ENCODE data around the gene VPS13D.

Gene VPS13D

DNA sequence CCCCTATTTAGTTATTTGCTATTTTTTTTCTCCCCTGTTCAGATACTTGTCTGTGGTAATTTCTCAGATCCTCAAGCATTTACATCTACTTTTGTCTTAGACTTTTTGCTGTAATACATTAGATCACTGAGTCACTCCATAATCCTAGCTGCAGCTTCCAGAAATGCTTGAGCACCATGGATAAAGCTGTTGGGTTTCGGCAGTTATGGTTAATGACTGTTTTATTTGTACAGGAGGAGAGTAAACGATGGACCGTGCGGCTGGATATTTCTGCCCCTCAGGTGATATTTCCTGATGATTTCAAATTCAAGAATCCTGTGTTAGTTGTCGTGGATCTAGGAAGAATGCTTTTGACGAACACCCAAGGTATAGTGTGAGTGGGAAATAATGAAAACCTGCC, 42.9 kb downstream of the VPS13D start:
- H3K27me3 ChIP-seq (ENCODE audit: control insufficient read depth, insufficient read depth, low read length): no peaks in the 10 kb centered on the region
- no peaks in the 10 kb centered on the region for H3K4me1 ChIP-seq (ENCODE audit: control insufficient read depth, insufficient read depth, low read length)
- no peak overlapping the region for H3K9ac ChIP-seq (ENCODE audit: low read depth, low read length)
- no peak overlapping the region for H3K27ac ChIP-seq (ENCODE audit: low read depth, low read length)
- H3K4me3 ChIP-seq (ENCODE audit: low read depth, low read length): no peak overlapping the region
- peaks cover 78% of the 10 kb centered on the region for H3K36me3 ChIP-seq (ENCODE audit: control insufficient read depth, insufficient read depth, low read length)
- no peaks in the 10 kb centered on the region for H3K9me3 ChIP-seq (ENCODE audit: control insufficient read depth, insufficient read depth, low read length)

DNA sequence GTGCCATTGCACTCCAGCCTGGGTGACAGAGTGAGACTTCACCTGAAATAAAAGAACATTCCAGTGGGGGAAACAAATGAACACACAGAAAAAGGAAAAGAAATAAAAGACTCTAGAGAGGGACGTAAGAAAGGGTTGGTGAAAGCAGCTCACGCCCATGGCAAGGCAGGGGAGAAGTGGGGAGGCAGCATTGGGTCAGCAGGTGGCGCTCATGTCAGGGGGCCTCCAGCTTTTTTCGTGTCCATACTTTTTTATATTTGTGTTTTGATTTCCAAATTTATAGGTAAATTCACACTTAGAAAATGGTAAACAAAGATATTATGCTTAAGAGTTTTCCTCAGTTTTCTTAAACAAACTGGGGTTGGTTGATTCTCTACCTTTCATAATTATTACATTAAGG, 45.5 kb downstream of the VPS13D start:
- no peaks in the 10 kb centered on the region for H3K4me1 ChIP-seq (ENCODE audit: control insufficient read depth, insufficient read depth, low read length)
- H3K27ac ChIP-seq (ENCODE audit: low read depth, low read length): no peak overlapping the region
- H3K27me3 ChIP-seq (ENCODE audit: control insufficient read depth, insufficient read depth, low read length): no peaks in the 10 kb centered on the region
- H3K36me3 ChIP-seq (ENCODE audit: control insufficient read depth, insufficient read depth, low read length): peaks cover 80% of the 10 kb centered on the region
- no peak overlapping the region for H3K4me3 ChIP-seq (ENCODE audit: low read depth, low read length)
- H3K9ac ChIP-seq (ENCODE audit: low read depth, low read length): no peak overlapping the region
- H3K9me3 ChIP-seq (ENCODE audit: control insufficient read depth, insufficient read depth, low read length): no peaks in the 10 kb centered on the region

GRCh38 chr1:12276225-12276624, 46.4 kb downstream of the VPS13D start:
- Histone ChIP-seq H3K27ac (ENCODE audit: low read depth, low read length) (no peak overlapping the region), H3K9me3 (ENCODE audit: control insufficient read depth, insufficient read depth, low read length) (no peaks in the 10 kb centered on the region), H3K9ac (ENCODE audit: low read depth, low read length) (no peak overlapping the region), H3K27me3 (ENCODE audit: control insufficient read depth, insufficient read depth, low read length) (no peaks in the 10 kb centered on the region), H3K4me1 (ENCODE audit: control insufficient read depth, insufficient read depth, low read length) (no peaks in the 10 kb centered on the region), H3K36me3 (ENCODE audit: control insufficient read depth, insufficient read depth, low read length) (peaks cover 76% of the 10 kb centered on the region), H3K4me3 (ENCODE audit: low read depth, low read length) (no peak overlapping the region)

DNA sequence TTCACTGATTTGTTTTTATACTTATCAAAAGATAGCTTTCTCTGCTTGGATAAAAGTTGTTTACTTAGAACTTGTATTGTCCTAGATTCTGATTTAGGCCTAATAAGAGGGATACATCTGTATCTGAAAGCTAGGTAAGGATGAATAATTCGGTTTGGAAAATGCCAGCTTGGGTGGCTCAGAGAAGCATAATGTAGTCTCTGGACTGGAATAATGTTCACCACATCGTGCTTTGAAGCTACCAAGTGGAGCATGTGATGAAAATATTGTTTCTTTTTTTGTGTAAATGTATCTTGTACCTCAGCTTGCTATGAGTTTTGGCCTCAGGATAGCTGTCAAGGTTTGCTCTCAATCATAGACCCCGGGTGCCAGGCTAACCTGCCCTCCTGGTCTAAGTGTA, 49.2 kb downstream of the VPS13D start:
- Histone ChIP-seq H3K4me3 (ENCODE audit: low read depth, low read length) (no peak overlapping the region), H3K4me1 (ENCODE audit: control insufficient read depth, insufficient read depth, low read length) (no peaks in the 10 kb centered on the region), H3K9ac (ENCODE audit: low read depth, low read length) (no peak overlapping the region), H3K27me3 (ENCODE audit: control insufficient read depth, insufficient read depth, low read length) (no peaks in the 10 kb centered on the region), H3K9me3 (ENCODE audit: control insufficient read depth, insufficient read depth, low read length) (no peaks in the 10 kb centered on the region), H3K36me3 (ENCODE audit: control insufficient read depth, insufficient read depth, low read length) (peaks cover 79% of the 10 kb centered on the region), H3K27ac (ENCODE audit: low read depth, low read length) (no peak overlapping the region)

DNA sequence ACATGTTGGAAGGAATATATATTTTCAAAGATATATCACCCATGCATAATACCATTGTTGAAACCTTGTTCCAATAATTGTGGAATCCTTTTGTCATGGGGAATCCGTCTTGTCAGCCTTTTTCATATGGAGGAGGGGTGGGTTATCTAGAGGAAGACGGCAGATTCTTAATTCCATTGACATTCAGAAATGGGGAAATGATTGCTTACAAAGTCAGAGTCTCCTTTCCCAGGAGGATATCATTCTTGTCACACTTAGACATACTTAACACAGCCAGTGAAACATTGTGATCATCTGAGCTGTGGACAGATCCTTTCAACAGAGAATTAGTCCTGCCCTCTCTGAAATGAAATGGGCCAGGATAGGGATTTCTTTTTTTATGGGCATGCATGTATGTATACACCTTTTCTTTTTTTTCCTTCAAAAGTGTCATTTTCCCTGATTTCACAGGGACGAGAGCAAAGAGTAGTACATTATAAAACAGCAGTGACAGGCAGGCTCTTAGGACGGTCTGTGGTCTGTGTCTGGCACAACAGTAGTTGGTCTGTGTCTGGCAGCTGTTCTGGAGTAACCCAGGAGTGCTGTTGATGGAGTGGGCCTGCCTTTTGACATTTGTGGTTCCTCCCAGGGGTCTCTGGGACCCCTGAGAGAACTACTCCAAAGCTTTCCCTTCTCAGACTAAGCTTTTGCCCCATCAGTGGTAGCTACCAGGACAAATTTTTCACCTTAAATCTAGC, 50.1 kb downstream of the VPS13D start:
- Histone ChIP-seq H3K9ac (ENCODE audit: low read depth, low read length) (no peak overlapping the region), H3K9me3 (ENCODE audit: control insufficient read depth, insufficient read depth, low read length) (no peaks in the 10 kb centered on the region)

GRCh38 chr1:12282142-12282541, 52.3 kb downstream of the VPS13D start:
- Histone ChIP-seq H3K4me3 (ENCODE audit: low read depth, low read length) (no peak overlapping the region), H3K36me3 (ENCODE audit: control insufficient read depth, insufficient read depth, low read length) (peaks cover 67% of the 10 kb centered on the region)

More for the DNA sequence above, 50.1 kb downstream of the VPS13D start:
- peaks cover 81% of the 10 kb centered on the region for H3K36me3 ChIP-seq (ENCODE audit: control insufficient read depth, insufficient read depth, low read length)
- H3K27me3 ChIP-seq (ENCODE audit: control insufficient read depth, insufficient read depth, low read length): no peaks in the 10 kb centered on the region
- H3K4me3 ChIP-seq (ENCODE audit: low read depth, low read length): no peak overlapping the region
- H3K4me1 ChIP-seq (ENCODE audit: control insufficient read depth, insufficient read depth, low read length): no peaks in the 10 kb centered on the region
- H3K27ac ChIP-seq (ENCODE audit: low read depth, low read length): no peak overlapping the region

GRCh38 chr1:12284486-12284885, 54.7 kb downstream of the VPS13D start:
- Histone ChIP-seq H3K27ac (ENCODE audit: low read depth, low read length) (no peak overlapping the region), H3K27me3 (ENCODE audit: control insufficient read depth, insufficient read depth, low read length) (no peaks in the 10 kb centered on the region), H3K4me1 (ENCODE audit: control insufficient read depth, insufficient read depth, low read length) (no peaks in the 10 kb centered on the region), H3K36me3 (ENCODE audit: control insufficient read depth, insufficient read depth, low read length) (peaks cover 51% of the 10 kb centered on the region), H3K4me3 (ENCODE audit: low read depth, low read length) (no peak overlapping the region), H3K9ac (ENCODE audit: low read depth, low read length) (no peak overlapping the region), H3K9me3 (ENCODE audit: control insufficient read depth, insufficient read depth, low read length) (no peaks in the 10 kb centered on the region)

More at GRCh38 chr1:12282142-12282541, 52.3 kb downstream of the VPS13D start:
- Histone ChIP-seq H3K27me3 (ENCODE audit: control insufficient read depth, insufficient read depth, low read length) (no peaks in the 10 kb centered on the region), H3K27ac (ENCODE audit: low read depth, low read length) (no peak overlapping the region), H3K4me1 (ENCODE audit: control insufficient read depth, insufficient read depth, low read length) (no peaks in the 10 kb centered on the region), H3K9ac (ENCODE audit: low read depth, low read length) (no peak overlapping the region), H3K9me3 (ENCODE audit: control insufficient read depth, insufficient read depth, low read length) (no peaks in the 10 kb centered on the region)

DNA sequence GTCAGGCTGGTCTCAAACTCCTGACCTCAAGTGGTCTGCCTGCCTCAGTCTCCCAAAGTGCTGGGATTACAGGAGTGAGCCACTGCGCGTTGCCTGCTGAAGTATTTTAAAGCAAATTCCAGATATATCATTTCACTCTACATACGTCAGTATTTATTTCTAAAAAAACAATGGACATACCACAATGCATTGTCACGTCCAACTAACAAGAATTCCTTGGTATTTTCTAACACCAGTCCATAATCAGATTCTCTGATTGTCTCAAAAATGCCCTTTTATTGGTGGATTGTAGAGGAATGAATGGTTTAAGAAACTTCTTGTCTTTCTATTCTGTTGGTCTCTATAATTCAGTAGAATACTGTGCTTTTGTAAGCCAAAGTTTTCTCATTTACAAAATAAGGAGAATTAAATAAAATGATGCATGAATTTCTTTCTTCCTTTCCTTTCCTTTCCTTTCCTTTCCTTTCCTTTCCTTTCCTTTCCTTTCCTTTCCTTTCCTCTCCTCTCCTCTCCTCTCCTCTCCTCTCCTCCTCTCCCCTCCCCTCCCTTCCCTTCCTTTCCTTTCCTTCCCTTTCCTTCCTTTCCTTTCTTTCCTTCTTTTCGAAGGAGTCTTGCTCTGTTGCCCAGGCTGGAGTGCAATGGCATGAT, 55.8 kb downstream of the VPS13D start:
- peaks cover 47% of the 10 kb centered on the region for H3K36me3 ChIP-seq (ENCODE audit: control insufficient read depth, insufficient read depth, low read length)
- no peaks in the 10 kb centered on the region for H3K9me3 ChIP-seq (ENCODE audit: control insufficient read depth, insufficient read depth, low read length)
- no peaks in the 10 kb centered on the region for H3K4me1 ChIP-seq (ENCODE audit: control insufficient read depth, insufficient read depth, low read length)

GRCh38 chr1:12287869-12288268, 58.0 kb downstream of the VPS13D start:
- no peak overlapping the region for H3K4me3 ChIP-seq (ENCODE audit: low read depth, low read length)
- no peak overlapping the region for H3K27ac ChIP-seq (ENCODE audit: low read depth, low read length)
- H3K9ac ChIP-seq (ENCODE audit: low read depth, low read length): no peak overlapping the region
- no peaks in the 10 kb centered on the region for H3K27me3 ChIP-seq (ENCODE audit: control insufficient read depth, insufficient read depth, low read length)
- no peaks in the 10 kb centered on the region for H3K9me3 ChIP-seq (ENCODE audit: control insufficient read depth, insufficient read depth, low read length)
- no peaks in the 10 kb centered on the region for H3K4me1 ChIP-seq (ENCODE audit: control insufficient read depth, insufficient read depth, low read length)
- H3K36me3 ChIP-seq (ENCODE audit: control insufficient read depth, insufficient read depth, low read length): peaks cover 38% of the 10 kb centered on the region

More for the DNA sequence above, 55.8 kb downstream of the VPS13D start:
- H3K27me3 ChIP-seq (ENCODE audit: control insufficient read depth, insufficient read depth, low read length): no peaks in the 10 kb centered on the region
- no peak overlapping the region for H3K9ac ChIP-seq (ENCODE audit: low read depth, low read length)
- no peak overlapping the region for H3K27ac ChIP-seq (ENCODE audit: low read depth, low read length)
- H3K4me3 ChIP-seq (ENCODE audit: low read depth, low read length): no peak overlapping the region

DNA sequence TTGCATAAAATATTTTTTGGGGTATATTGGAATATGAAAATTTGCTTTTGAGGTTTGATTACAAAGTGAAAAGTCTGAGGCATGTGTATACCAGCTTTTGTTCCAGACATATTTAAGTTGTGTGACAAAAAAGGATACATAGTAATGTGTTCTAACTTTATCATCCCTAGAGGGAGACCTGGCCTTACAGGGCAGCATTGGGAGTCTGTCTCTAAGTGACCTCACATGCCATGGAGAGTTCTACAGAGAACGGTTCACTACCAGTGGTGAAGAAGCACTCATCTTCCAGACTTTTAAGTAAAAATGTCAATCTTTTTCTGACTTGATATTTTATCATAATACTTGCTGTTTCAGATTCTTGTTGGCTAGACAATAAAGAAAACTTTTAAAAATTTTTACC, 61.0 kb downstream of the VPS13D start:
- H3K4me1 ChIP-seq (ENCODE audit: control insufficient read depth, insufficient read depth, low read length): no peaks in the 10 kb centered on the region
- H3K9me3 ChIP-seq (ENCODE audit: control insufficient read depth, insufficient read depth, low read length): no peaks in the 10 kb centered on the region
- H3K9ac ChIP-seq (ENCODE audit: low read depth, low read length): no peak overlapping the region
- no peak overlapping the region for H3K27ac ChIP-seq (ENCODE audit: low read depth, low read length)
- H3K27me3 ChIP-seq (ENCODE audit: control insufficient read depth, insufficient read depth, low read length): no peaks in the 10 kb centered on the region
- peaks cover 41% of the 10 kb centered on the region for H3K36me3 ChIP-seq (ENCODE audit: control insufficient read depth, insufficient read depth, low read length)
- H3K4me3 ChIP-seq (ENCODE audit: low read depth, low read length): no peak overlapping the region

DNA sequence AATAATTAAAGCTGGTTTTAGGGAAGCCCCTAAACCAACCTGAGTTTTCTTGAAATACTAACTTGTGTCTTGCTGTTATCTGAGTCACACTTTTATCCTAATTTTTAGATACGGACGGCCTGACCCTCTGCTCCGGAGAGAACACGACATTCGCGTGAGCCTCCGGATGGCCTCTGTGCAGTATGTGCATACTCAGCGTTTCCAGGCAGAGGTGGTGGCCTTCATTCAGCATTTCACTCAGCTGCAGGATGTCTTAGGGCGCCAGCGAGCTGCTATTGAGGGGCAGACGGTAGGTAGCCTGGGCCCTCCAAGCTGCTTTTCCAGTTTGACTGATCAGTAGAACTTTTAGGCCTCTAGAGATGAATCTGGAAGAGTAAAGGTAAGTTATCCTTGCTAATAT, 63.6 kb downstream of the VPS13D start:
- Histone ChIP-seq H3K27me3 (ENCODE audit: control insufficient read depth, insufficient read depth, low read length) (no peaks in the 10 kb centered on the region), H3K9me3 (ENCODE audit: control insufficient read depth, insufficient read depth, low read length) (no peaks in the 10 kb centered on the region), H3K4me3 (ENCODE audit: low read depth, low read length) (no peak overlapping the region), H3K9ac (ENCODE audit: low read depth, low read length) (no peak overlapping the region), H3K27ac (ENCODE audit: low read depth, low read length) (no peak overlapping the region), H3K36me3 (ENCODE audit: control insufficient read depth, insufficient read depth, low read length) (peaks cover 54% of the 10 kb centered on the region), H3K4me1 (ENCODE audit: control insufficient read depth, insufficient read depth, low read length) (no peaks in the 10 kb centered on the region)
